ENCODE measurements around the gene GNG7.
"Not testable (repeated sequence)": the region's sequence is repeated elsewhere in the genome, so short reads cannot be mapped to it uniquely, and the experiment has no call there.

The GNG7 gene

GRCh38 chr19:2678044-2678671 is 24.3 kb downstream of the GNG7 start:
- no peak for DNase-seq (ENCODE audit: low read depth in 4 of 4, low spot score in 1 of 4)

- DNase-seq (ENCODE audit: low read depth in 4 of 4, low spot score in 1 of 4) = no peak
Observed at GRCh38 chr19:2676823-2677222, 25.7 kb downstream of the GNG7 start.

GRCh38 chr19:2675892-2676291 is 26.6 kb downstream of the GNG7 start:
- no peak for DNase-seq (ENCODE audit: low read depth in 4 of 4, low spot score in 1 of 4)

GRCh38 chr19:2670217-2670616 is 32.3 kb downstream of the GNG7 start:
- DNase-seq (ENCODE audit: low read depth in 4 of 4, low spot score in 1 of 4) = no peak

- no peak for DNase-seq (ENCODE audit: low read depth in 4 of 4, low spot score in 1 of 4)
Observed at GRCh38 chr19:2668175-2668763, 34.2 kb downstream of the GNG7 start.

GRCh38 chr19:2667349-2667748 is 35.1 kb downstream of the GNG7 start:
- DNase-seq (ENCODE audit: low read depth in 4 of 4, low spot score in 1 of 4) = not testable (repeated sequence)

- no peak for DNase-seq (ENCODE audit: low read depth in 4 of 4, low spot score in 1 of 4)
Observed at GRCh38 chr19:2666344-2666994, 36.0 kb downstream of the GNG7 start.

GRCh38 chr19:2665103-2665502 is 37.4 kb downstream of the GNG7 start:
- no peak for DNase-seq (ENCODE audit: low read depth in 4 of 4, low spot score in 1 of 4)

GRCh38 chr19:2663920-2664571 is 38.4 kb downstream of the GNG7 start:
- DNase-seq (ENCODE audit: low read depth in 4 of 4, low spot score in 1 of 4) = no peak

GRCh38 chr19:2661615-2662014 is 40.9 kb downstream of the GNG7 start:
- peak in 1 of 4 experiments; percentile 21 for DNase-seq (ENCODE audit: low read depth in 4 of 4, low spot score in 1 of 4)

- DNase-seq (ENCODE audit: low read depth in 4 of 4, low spot score in 1 of 4) = no peak
Observed at GRCh38 chr19:2659856-2660432, 42.5 kb downstream of the GNG7 start.

- DNase-seq (ENCODE audit: low read depth in 4 of 4, low spot score in 1 of 4) = no peak
Observed at GRCh38 chr19:2656533-2656932, 46.0 kb downstream of the GNG7 start.

GRCh38 chr19:2653710-2654707 is 48.5 kb downstream of the GNG7 start:
- no peak for DNase-seq (ENCODE audit: low read depth in 4 of 4, low spot score in 1 of 4)

GRCh38 chr19:2653218-2653617 is 49.3 kb downstream of the GNG7 start:
- no peak for DNase-seq (ENCODE audit: low read depth in 4 of 4, low spot score in 1 of 4)

- DNase-seq (ENCODE audit: low read depth in 4 of 4, low spot score in 1 of 4) = no peak
Observed at GRCh38 chr19:2652504-2653099, 49.9 kb downstream of the GNG7 start.

GRCh38 chr19:2651002-2651733 is 51.3 kb downstream of the GNG7 start:
- not testable (repeated sequence) for DNase-seq (ENCODE audit: low read depth in 4 of 4, low spot score in 1 of 4)

GRCh38 chr19:2650515-2650914 is 52.0 kb downstream of the GNG7 start:
- DNase-seq (ENCODE audit: low read depth in 4 of 4, low spot score in 1 of 4) = no peak

GRCh38 chr19:2648528-2648937 is 54.0 kb downstream of the GNG7 start:
- DNase-seq (ENCODE audit: low read depth in 4 of 4, low spot score in 1 of 4) = peak; percentile 42 to 61 (median 56)

- DNase-seq (ENCODE audit: low read depth in 4 of 4, low spot score in 1 of 4) = no peak
Observed at GRCh38 chr19:2648099-2648498, 54.4 kb downstream of the GNG7 start.

Data from stimulated activated CD4-positive, alpha-beta T cell treated with anti-CD3 and anti-CD28 coated beads, Interleukin-1b, Interleukin-23, amount 100 ng/mL, for 24 hours (primary cell).